HepG2 (cell line): Measurements from ENCODE around the gene ABCC5. TPM values are rescaled to one million over a fixed set of nuclear protein-coding genes. Genes with fewer than 3 reads are reported as not detected.

Source experiments
- CEBPG ChIP-seq: IDR thresholded peaks from 2 replicates; pipeline ENCODE4 v1.6.1; 2016
- EEA1 ChIP-seq: sonication (generic); formaldehyde crosslinking; IDR thresholded peaks from 2 replicates; pipeline ENCODE4 v1.5.1; 2020; ENCODE audit warnings: mild to moderate bottlenecking, missing genetic modification reagents, borderline replicate concordance
- GMEB2 ChIP-seq: IDR thresholded peaks from 2 replicates; pipeline ENCODE4 v1.6.1; 2016; ENCODE audit warnings: missing biosample characterization, missing genetic modification reagents, low read depth
- KDM5B ChIP-seq: sonication (generic); formaldehyde crosslinking; IDR thresholded peaks from 2 replicates; pipeline ENCODE4 v1.4.0; 2020; ENCODE audit warnings: missing genetic modification reagents, mild to moderate bottlenecking, borderline replicate concordance
- MBNL3 ChIP-seq: fragments of 250-450 bp; sonication (Bioruptor Pico); conservative IDR thresholded peaks from 2 replicates; pipeline ENCODE4 v1.8.0; 2022; ENCODE audit warnings: mild to moderate bottlenecking, inconsistent platforms
- MEIS1 ChIP-seq: sonication (generic); formaldehyde crosslinking; IDR thresholded peaks from 2 replicates; pipeline ENCODE4 v1.9.0; 2021; ENCODE audit warnings: mild to moderate bottlenecking, missing genetic modification reagents, moderate library complexity, borderline replicate concordance
- MZF1 ChIP-seq: sonication (generic); formaldehyde crosslinking; IDR thresholded peaks from 2 replicates; pipeline ENCODE4 v1.8.1; 2023; ENCODE audit warnings: mild to moderate bottlenecking, missing genetic modification reagents, borderline replicate concordance
- NPAS2 ChIP-seq: sonication (generic); formaldehyde crosslinking; IDR thresholded peaks from 2 replicates; pipeline ENCODE4 v1.8.0; 2022; ENCODE audit warnings: mild to moderate bottlenecking, missing genetic modification reagents, borderline replicate concordance
- NR2C2 ChIP-seq: sonication (generic); formaldehyde crosslinking; IDR thresholded peaks from 2 replicates; pipeline ENCODE4 v1.4.0; 2020; ENCODE audit warnings: missing genetic modification reagents, mild to moderate bottlenecking, moderate library complexity, borderline replicate concordance
- NR2F6 ChIP-seq, 2 experiments: IDR thresholded peaks; 2 replicates each; pipeline ENCODE4 v1.6.1; 2016; ENCODE audit warnings: antibody characterized with exemption in 1 of 2, mild to moderate bottlenecking in 1 of 2
- PITX1 ChIP-seq: sonication (generic); formaldehyde crosslinking; IDR thresholded peaks from 2 replicates; pipeline ENCODE4 v1.5.1; 2020; ENCODE audit warnings: mild to moderate bottlenecking, missing genetic modification reagents
- POGZ ChIP-seq: sonication (generic); formaldehyde crosslinking; IDR thresholded peaks from 2 replicates; pipeline ENCODE4 v1.4.0; 2020; ENCODE audit warnings: mild to moderate bottlenecking, missing genetic modification reagents
- RCOR2 ChIP-seq: IDR thresholded peaks from 2 replicates; pipeline ENCODE4 v1.6.1; 2016; ENCODE audit warnings: missing biosample characterization, missing genetic modification reagents
- REPIN1 ChIP-seq: sonication (generic); formaldehyde crosslinking; IDR thresholded peaks from 2 replicates; pipeline ENCODE4 v1.8.0; 2022; ENCODE audit warnings: missing genetic modification reagents, low read depth, mild to moderate bottlenecking, borderline replicate concordance
- RORA ChIP-seq: sonication (generic); formaldehyde crosslinking; IDR thresholded peaks from 2 replicates; pipeline ENCODE4 v1.5.0; 2020; ENCODE audit warnings: mild to moderate bottlenecking, missing genetic modification reagents, moderate library complexity
- RXRA ChIP-seq: sonication (generic); formaldehyde crosslinking; IDR thresholded peaks from 2 replicates; pipeline ENCODE4 v1.5.1; 2020; ENCODE audit warnings: missing genetic modification reagents
- RXRB ChIP-seq: IDR thresholded peaks from 2 replicates; pipeline ENCODE4 v1.6.1; 2016; ENCODE audit warnings: borderline replicate concordance, missing genetic modification reagents, missing compliant biosample characterization
- TBX2 ChIP-seq: sonication (generic); formaldehyde crosslinking; IDR thresholded peaks from 2 replicates; pipeline ENCODE4 v1.5.0; 2020; ENCODE audit warnings: missing genetic modification reagents, mild to moderate bottlenecking, borderline replicate concordance
- TEAD3 ChIP-seq: optimal IDR thresholded peaks from 2 replicates; pipeline ENCODE3; 2016; ENCODE audit warnings: borderline replicate concordance
- TGIF2 ChIP-seq: IDR thresholded peaks from 2 replicates; pipeline ENCODE4 v1.6.1; 2016; ENCODE audit warnings: control low read depth, missing compliant biosample characterization
- ZFP1 ChIP-seq: IDR thresholded peaks from 2 replicates; pipeline ENCODE4 v1.6.1; 2016
- ZKSCAN8 ChIP-seq: IDR thresholded peaks from 2 replicates; pipeline ENCODE4 v1.6.1; 2016; ENCODE audit warnings: borderline replicate concordance, missing genetic modification reagents, missing compliant biosample characterization
- ZNF362 ChIP-seq: sonication (generic); formaldehyde crosslinking; IDR thresholded peaks from 2 replicates; pipeline ENCODE4 v1.4.0; 2020; ENCODE audit warnings: missing genetic modification reagents, mild to moderate bottlenecking, borderline replicate concordance
- ZNF510 ChIP-seq: sonication (generic); formaldehyde crosslinking; IDR thresholded peaks from 2 replicates; pipeline ENCODE4 v1.4.0; 2020; ENCODE audit warnings: low read depth, mild to moderate bottlenecking, missing genetic modification reagents
- ZNF605 ChIP-seq: sonication (generic); formaldehyde crosslinking; IDR thresholded peaks from 2 replicates; pipeline ENCODE4 v1.8.0; 2022; ENCODE audit warnings: mild to moderate bottlenecking, missing genetic modification reagents
- ZNF644 ChIP-seq: IDR thresholded peaks from 2 replicates; pipeline ENCODE4 v1.6.1; 2016; ENCODE audit warnings: low read depth
- ZNF691 ChIP-seq: sonication (generic); formaldehyde crosslinking; IDR thresholded peaks from 2 replicates; pipeline ENCODE4 v1.4.0; 2020; ENCODE audit warnings: missing genetic modification reagents, low read depth, mild to moderate bottlenecking, borderline replicate concordance
- ZNF775 ChIP-seq: sonication (generic); formaldehyde crosslinking; IDR thresholded peaks from 2 replicates; pipeline ENCODE4 v1.4.0; 2020; ENCODE audit warnings: missing genetic modification reagents, mild to moderate bottlenecking, moderate library complexity, borderline replicate concordance
- ZNF891 ChIP-seq: sonication (generic); formaldehyde crosslinking; IDR thresholded peaks from 2 replicates; pipeline ENCODE4 v1.5.0; 2020; ENCODE audit warnings: mild to moderate bottlenecking, missing genetic modification reagents
- polyA plus RNA-seq, 8 experiments: library from polyadenylated mRNA; depleted of rRNA in 3 of 8; stranded (reverse) in 7 of 8; unstranded in 1 of 8; fragments of >200 nt; fragmentation: Illumina TruSeq in 4 of 8; extraction: Trizol in 4 of 8; gene quantifications; 2 replicates each; pipeline versions ENCODE4 v1.2.1 to v1.2.3, GENCODE V29; 2011 to 2016; ENCODE audit warnings: low read depth in 4 of 8, missing spikeins in 1 of 8, mixed read lengths in 1 of 8; ENCODE audit not compliant: insufficient read depth in 1 of 8
- total RNA-seq, 5 experiments: library from RNA; depleted of rRNA; stranded (reverse); fragments of >200 nt; fragmentation: Illumina TruSeq; extraction: Trizol; gene quantifications; 2 replicates each; pipeline ENCODE4 v1.2.3, GENCODE V29; 2016; ENCODE audit warnings: low read depth in 1 of 5

Gene ABCC5
- total and polyA plus RNA-seq, 2 of the 13 experiments (the other 11 are each of a cell fraction or from before 2014, with no cell fraction given) = 12.5 to 12.7 TPM

- TF ChIP-seq ZNF362 (CRISPR knock-in tag) (peak; percentile 54; the same call in 1 of the 2 replicates), MBNL3 (CRISPR knock-in tag) (no peak), TEAD3 (CRISPR knock-in tag) (peak; percentile 64), NPAS2 (CRISPR knock-in tag) (no peak), POGZ (CRISPR knock-in tag) (peak; percentile 56; the same call in 1 of the 2 replicates), NR2C2 (CRISPR knock-in tag) (peak; percentile 64; the same call in 1 of the 2 replicates), TGIF2 (CRISPR knock-in tag) (0 out of 2 replicates have a peak, but pooled peaks have one; percentile 32), ZNF891 (CRISPR knock-in tag) (0 out of 2 replicates have a peak, but pooled peaks have one; percentile 38), RXRB (CRISPR knock-in tag) (peak; percentile 92), ZNF775 (peak; percentile 90), ZNF691 (CRISPR knock-in tag) (no peak), MZF1 (CRISPR knock-in tag) (no peak), GMEB2 (no peak), RXRA (peak; percentile 68), TBX2 (peak; percentile 86; the same call in 1 of the 2 replicates), EEA1 (CRISPR knock-in tag) (no peak), ZNF644 (peak; percentile 51; the same call in 1 of the 2 replicates), ZFP1 (CRISPR knock-in tag) (peak; percentile 26; the same call in 1 of the 2 replicates), ZNF605 (CRISPR knock-in tag) (peak; percentile 85), PITX1 (CRISPR knock-in tag) (peak; percentile 75), CEBPG (CRISPR knock-in tag) (peak; percentile 22; the same call in 1 of the 2 replicates), ZNF510 (CRISPR knock-in tag) (peak; percentile 75; the same call in 1 of the 2 replicates), REPIN1 (peak; percentile 52; the same call in 1 of the 2 replicates), KDM5B (peak; percentile 25; the same call in 1 of the 2 replicates), MEIS1 (CRISPR knock-in tag) (peak; percentile 72; the same call in 1 of the 2 replicates), ZKSCAN8 (peak; percentile 84; the same call in 1 of the 2 replicates), RCOR2 (CRISPR knock-in tag) (peak; percentile 53; the same call in 1 of the 2 replicates), RORA (no peak), NR2F6 (IDR thresholded peaks at IDR 0.05) (peak; percentile 67; the same call in 1 of the 2 replicates), NR2F6 (CRISPR knock-in tag; IDR thresholded peaks at IDR 0.05) (peak; percentile 72)
These were observed 29.4 kb downstream of the ABCC5 start (continued) for GRCh38 chr3:183988216-183988790.
